SIG-M5 treated with dmso at 0.1 percent for 504 hours (cell line): ENCODE data around the gene PPY.
A peak's percentile ranks its signal among the peaks of the same experiment; 100 is the strongest.
"Not testable (repeated sequence)": the region's sequence is repeated elsewhere in the genome, so short reads cannot be mapped to it uniquely, and the experiment has no call there.

Experiments
- DNase-seq: peaks from one replicate; lab custom pipeline; 2025; ENCODE audit not compliant: unreplicated experiment; lab: John Stamatoyannopoulos, UW

PPY gene

DNA sequence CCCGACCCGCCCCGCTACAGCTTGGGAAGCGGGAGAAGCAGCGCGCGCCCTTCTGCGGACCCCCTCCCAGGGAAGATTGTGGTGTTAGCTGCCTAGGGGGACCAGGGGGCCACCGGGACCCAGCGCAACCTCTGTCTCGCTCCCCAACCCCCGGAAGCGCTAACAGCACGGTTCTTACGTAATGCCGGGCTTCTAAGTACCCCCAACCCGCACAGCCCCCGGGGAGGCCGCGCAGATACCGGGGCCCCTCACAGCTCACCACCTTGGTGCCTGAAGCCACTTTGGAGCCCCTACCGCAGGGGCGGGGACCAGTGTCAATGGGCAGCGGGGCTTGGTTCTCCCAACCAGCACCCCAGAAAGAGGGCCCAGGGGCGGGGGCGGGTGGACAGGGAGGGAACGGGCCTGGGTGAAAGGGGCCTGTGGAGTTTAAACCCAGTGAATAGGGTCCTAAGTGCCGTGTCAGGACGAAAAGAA lies 35.3 kb downstream of the PPY start:
- no peak for DNase-seq

DNA sequence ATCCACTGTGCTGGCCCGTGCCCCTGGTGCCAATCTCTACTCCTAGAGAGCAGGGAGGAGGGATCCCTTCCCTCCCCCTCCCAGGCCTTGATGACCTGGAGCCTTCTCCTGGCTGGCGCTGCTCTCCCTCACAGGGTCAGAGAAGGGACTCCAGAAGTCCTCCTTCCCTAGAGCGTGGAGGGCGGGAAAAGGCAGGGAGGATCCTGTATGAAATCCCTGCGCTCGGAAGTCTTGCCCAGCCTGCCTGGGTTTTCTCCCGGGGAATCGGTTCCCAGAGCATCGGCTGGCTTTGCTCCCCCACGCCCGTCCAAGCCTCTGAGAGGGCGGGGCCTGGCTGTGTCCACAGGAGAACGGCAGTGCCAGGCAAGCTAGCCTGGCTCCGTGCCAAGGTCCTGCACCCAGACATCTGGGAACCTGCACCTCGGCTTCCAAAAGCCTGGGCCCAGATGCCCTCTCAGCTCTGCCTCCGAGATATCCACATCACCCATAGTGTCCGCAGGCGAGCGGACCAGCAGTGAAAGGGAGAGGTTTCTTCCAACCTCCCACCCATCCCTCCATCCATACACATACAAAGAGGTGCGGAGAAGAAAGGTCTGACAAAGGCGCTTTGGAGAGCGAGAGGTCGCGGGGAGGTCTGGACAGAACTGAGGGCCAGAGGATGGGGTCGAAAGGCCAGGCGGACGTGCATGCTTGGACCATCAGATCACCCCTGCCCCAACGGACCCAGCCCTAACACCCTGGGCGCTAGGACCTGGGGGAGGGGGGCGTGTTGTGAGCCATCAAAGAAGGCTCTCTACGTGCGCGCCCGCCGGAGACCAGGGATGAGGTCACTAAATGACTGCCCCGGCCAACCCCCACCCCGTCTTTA lies 36.1 kb downstream of the PPY start:
- no peak for DNase-seq

DNA sequence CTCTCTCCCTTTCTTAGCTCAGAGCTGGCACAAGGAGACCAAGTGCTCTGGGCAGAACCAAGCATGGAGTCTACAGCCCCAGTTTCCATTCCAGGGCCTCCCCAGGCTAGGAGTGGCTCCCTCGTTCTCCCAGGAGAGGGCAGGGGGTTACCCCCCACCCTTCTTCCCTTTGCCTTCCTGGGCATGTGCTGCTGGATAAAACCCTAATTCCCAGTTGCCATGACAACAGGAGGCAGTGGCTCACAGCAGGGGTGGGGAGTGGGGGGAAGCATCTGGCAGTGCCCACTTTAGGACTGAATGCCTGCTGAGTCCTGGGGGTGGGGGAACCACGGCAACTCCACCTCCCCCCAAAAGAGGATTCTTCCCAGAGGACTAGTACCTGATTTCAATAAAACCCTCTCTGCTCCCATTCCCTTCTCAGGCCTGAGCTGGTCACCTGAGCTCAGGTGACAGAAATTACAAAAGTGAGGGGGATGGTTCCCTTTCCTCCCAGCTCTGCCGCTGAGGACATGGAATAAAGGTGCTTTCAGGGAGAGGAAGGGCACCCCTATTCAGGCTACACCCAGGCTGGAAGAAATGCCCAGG lies 36.8 kb downstream of the PPY start:
- no peak for DNase-seq

DNA sequence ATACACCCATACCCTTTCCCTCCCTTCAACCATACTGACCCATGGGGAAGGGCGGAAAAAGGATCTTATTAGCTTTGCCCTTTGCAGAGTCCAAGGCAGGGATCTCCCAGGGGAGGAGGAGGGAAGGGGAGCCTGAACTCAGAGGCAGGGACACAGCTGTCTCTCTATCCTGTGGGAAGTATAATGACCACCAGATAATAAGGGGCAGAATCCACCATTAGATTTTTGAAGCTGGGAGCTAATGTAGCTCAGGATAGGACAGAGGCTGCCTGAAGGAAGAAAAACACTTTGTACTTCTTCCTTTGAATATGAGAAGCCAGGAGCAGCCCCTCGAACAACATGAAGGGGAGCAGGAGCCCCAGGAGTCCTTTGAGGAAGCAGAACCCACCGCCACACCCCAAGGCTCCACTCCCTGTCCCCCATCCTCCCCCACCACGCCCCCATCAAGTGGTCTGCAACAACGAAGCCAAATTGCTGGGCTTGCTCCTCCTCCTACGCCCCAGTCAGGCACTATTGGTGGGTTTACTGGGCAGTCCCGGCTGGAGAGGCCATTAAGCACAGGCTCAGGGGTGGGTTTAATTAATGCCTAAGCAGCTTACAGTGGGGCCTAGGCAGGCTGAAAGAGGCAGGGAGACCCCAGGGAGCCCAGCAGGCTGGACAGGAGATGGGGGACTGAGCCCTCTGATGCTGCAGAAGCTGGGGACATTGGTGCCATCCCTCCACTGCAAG lies 40.3 kb downstream of the PPY start:
- no peak for DNase-seq

DNA sequence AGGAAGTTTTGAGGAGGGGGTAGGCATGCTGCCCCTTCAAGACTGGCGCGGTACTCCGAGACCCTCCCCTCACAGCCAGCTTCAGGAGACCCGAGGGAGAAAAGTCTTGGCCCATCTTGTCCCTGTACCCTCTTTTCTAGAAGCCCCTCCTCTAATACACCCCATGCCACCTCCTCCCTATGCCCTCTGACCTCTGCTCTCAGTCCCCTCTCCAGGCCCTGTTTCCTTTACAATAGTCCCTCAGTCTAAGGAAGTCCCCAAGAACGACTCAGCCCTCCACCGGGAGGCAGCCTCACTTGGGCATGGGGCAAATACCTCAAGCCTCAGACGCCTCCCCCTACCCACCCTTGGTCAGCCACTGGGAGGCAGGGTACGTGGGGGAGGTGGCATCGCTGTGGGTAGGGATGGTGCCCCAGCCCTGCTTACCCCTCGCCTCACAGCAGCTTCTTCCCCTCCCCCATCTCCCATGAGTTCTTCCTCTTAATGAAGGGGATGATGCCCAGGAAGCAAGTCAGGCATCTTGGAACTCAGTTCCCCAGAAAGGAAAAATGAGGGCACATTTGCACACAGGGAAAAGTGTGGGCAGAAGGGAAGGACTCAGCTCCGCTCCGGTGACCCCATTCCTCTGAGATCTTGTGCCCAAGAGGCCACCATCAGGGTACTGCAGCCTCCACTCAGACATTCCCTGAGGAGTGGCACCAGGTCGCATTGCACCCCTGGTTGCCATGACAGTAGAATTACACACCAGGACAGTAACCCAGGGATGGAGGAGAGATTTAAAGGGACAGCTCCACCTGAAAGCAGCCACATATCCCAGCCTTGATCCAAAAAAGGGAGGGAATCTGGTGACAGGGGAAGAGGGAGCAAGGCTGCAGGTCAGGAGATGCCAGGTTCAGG lies 41.2 kb downstream of the PPY start:
- DNase-seq = peak; percentile 16

DNA sequence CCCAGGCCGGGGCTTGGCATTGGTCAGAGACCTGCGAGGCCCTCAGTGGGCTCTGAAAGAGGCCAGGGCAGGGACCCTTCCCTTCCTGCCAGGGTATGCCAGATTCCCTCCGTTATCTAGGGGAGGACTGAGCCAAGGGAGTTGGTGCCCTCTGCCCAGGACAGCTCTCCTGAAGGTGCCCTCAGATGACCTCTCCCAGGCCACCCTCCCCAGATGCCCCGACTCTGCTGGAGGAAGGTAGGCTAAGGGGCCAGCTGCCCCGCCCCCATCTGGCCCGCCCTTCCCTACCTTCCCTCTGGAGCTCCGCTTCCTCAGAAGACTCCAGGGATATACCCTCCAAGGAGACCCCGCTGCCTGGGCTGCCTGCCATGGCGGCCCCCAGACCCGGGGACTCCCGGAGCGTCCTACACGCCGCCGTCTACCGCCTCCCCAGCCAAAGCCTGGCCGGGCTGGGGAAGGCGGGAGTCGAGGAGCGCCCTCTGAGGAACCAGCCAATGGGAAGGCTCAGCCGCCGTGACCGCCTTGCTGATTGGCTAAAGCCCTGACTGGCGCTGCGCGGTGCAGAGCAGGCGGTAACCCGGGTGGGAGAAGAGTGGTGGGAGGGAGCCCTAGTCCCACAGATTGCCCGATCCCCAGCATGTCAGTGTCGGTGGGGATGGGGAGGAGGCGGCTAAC lies 42.0 kb downstream of the PPY start:
- DNase-seq = peak; percentile 83

DNA sequence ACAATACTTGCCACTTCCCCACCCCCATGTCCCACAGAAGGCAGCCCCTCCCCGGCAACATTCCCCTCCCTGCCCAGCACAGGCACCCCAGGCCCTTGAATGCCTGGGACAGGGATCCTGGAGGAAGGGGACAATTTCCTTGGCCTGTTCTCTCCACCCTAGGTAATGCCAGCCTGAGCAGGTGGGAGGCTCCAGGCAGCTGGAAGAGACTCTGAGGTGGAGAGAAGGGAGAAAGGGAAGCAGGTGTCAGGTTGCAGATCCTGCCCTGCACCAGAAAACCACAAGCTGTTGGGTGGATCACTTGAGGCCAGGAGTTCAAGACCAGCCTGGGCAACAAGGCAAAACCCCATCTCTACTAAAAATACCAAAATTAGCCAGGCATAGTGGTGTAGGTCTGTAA lies 43.8 kb downstream of the PPY start:
- DNase-seq = no peak

DNA sequence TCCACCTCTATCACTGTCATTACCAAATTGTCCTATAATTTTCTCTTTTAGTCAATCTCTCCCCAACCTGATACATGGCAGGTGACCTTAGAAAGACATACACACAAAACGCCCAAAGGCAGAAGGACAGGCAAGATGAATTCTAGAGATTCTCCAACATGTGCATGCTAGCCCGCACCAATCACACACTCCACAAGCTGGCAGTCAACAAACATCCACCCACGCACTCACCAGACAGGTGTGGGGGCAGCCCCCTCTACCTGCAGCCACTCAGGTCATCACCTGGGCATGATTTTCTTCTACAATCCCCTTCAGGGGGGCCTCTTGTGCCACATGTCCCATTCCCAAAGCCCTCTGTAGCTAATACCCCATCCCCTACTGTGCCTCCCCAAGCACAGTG lies 44.4 kb downstream of the PPY start:
- DNase-seq = no peak

DNA sequence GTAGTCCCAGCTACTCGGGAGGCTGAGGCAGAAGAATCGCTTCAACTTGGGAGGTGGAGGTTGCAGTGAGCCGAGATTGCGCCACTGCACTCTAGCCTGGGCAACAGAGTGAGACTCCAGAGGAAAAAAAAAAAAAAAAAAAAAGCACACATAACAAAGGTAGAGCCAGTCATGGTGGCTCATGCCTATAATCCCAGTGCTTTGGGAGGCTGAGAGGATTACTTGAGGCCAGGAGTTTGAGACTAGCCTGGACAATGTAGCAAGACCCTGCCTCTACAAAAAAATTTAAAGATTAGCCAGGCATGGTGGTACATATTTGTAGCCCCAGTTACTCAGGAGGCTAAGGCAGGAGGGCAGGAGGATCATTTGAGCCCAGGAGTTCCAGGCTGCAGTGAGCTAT lies 47.8 kb downstream of the PPY start:
- DNase-seq = not testable (repeated sequence)

DNA sequence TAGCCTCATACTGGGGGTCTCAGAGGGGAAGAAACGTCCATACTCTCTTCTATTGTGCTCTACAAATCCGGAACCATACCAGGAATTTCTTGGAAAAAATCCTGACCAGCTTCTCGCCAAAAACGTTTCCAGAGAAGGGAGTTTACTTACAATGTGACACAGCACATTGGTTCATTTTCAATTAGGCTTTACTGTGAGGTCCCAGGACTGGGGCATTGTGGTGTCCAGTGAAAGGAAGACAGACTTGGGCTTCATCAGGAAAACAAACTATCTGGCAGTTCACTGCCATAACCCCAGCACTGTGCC lies 49.7 kb downstream of the PPY start:
- DNase-seq = no peak

DNA sequence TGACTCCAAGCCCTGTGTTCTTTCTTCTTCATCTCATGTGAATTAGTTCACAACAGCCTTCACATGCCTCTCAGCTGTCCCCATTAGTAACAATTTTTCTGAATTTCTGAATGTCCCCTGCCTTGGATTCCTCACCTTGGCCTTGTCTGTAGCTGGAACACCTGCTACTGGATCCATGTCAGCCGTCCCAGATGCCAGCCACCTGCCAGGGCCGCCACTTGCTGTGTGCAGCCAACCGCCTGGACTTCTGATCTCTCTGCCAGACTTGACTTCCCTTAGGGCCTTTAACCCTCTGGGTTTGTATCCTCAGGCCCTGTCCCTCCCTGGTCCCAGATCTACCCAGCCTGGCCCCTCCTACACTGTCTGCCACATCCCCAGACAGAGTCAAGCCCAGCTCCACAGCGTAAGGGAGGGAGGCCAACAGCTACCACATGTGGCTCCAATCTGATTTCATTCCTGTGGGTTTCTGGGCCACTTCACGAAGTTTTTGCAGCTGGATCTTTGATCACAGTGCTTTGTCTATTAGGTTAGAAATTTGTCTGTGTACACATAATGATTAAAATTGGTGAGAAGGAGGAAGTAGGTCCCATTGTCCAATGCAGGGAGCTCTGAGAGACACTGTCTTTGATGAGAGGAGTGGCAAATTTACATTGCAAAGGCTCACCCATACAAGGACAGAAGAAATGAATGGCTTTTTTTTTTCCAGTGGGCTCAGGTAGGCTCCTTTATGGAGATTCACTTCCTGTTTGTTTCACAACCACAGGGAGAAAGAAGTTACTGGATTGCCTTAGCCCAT lies 50.2 kb downstream of the PPY start:
- no peak for DNase-seq
